ENCODE measurements around the gene TMEM182. TPM values are rescaled to one million over a fixed set of nuclear protein-coding genes. Genes with fewer than 3 reads are reported as not detected.

TMEM182 gene
- total and polyA plus RNA-seq, 9 of the 15 experiments (the other 6 are each of a cell fraction or from before 2014, with no cell fraction given), result 5.2 to 11.4 (median 7.5) TPM

- TF ChIP-seq ZBTB26 (CRISPR knock-in tag; IDR thresholded peaks at IDR 0.05), result no peak
- TF ChIP-seq CHAMP1 (IDR thresholded peaks at IDR 0.05), result no peak
- peak; percentile 66; the same call in 1 of the 2 replicates for TF ChIP-seq NCOA6 (IDR thresholded peaks at IDR 0.05)
- 0 out of 2 replicates have a peak, but pooled peaks have one; percentile 6 for TF ChIP-seq ELF4 (CRISPR knock-in tag; IDR thresholded peaks at IDR 0.05)
- no peak for TF ChIP-seq ZNF140 (CRISPR knock-in tag; IDR thresholded peaks at IDR 0.05)
- no peak for TF ChIP-seq PTRF (tag; IDR thresholded peaks at IDR 0.05)
- peak; percentile 72; the same call in 1 of the 2 replicates for TF ChIP-seq VEZF1 (CRISPR knock-in tag; IDR thresholded peaks at IDR 0.05)
- TF ChIP-seq DEAF1 (CRISPR knock-in tag; IDR thresholded peaks at IDR 0.05), result no peak
- TF ChIP-seq ARID4B (CRISPR knock-in tag; IDR thresholded peaks at IDR 0.05), result 0 out of 2 replicates have a peak, but pooled peaks have one; percentile 6
Measured at GRCh38 chr2:102736410-102737409, 25.1 kb upstream of the TMEM182 start (continued).

Data from K562 (cell line).